ENCODE data around the gene FRMPD4.

Gene FRMPD4

GRCh38 chrX:12360986-12361598 is 222.8 kb downstream of the FRMPD4 start:
- Histone ChIP-seq H3F3A (ENCODE audit: low read depth) (no peaks in the 10 kb centered on the region), H3K9me2 (replicated peaks; ENCODE audit: low read depth, low read length) (no peaks in the 10 kb centered on the region), H3K4me3 (ENCODE audit: low read length, poor library complexity, severe bottlenecking) (no peak overlapping the region), H3K4me2 (ENCODE audit: low read depth, low read length, poor library complexity, severe bottlenecking) (no peak overlapping the region), H2AFZ (ENCODE audit: low read length) (no peak overlapping the region), H3K79me2 (ENCODE audit: insufficient read depth, low read length) (no peaks in the 10 kb centered on the region), H3K36me3 (ENCODE audit: insufficient read depth, low read length) (no peaks in the 10 kb centered on the region), H3K27me3 (ENCODE audit: insufficient read depth, low read length, poor library complexity, severe bottlenecking) (no peaks in the 10 kb centered on the region), H3K9me3 (ENCODE audit: insufficient read depth, low read depth, low read length) (no peaks in the 10 kb centered on the region), H3K4me1 (ENCODE audit: insufficient read depth, low read length, poor library complexity, severe bottlenecking) (no peaks in the 10 kb centered on the region), H3K9ac (ENCODE audit: low read depth, low read length, poor library complexity, severe bottlenecking) (no peak overlapping the region), H4K20me1 (ENCODE audit: insufficient read depth, low read length, poor library complexity, severe bottlenecking) (no peaks in the 10 kb centered on the region)
- TF ChIP-seq CTCF (conservative IDR thresholded peaks at IDR 0.05; ENCODE audit: low read length) (no peak), EZH2phosphoT487 (IDR thresholded peaks at IDR 0.05; ENCODE audit: borderline replicate concordance) (no peak)

- Histone ChIP-seq H3K9me2 (replicated peaks; ENCODE audit: low read depth, low read length) (no peaks in the 10 kb centered on the region), H3K27me3 (ENCODE audit: insufficient read depth, low read length, poor library complexity, severe bottlenecking) (no peaks in the 10 kb centered on the region), H3F3A (ENCODE audit: low read depth) (no peaks in the 10 kb centered on the region), H3K79me2 (ENCODE audit: insufficient read depth, low read length) (no peaks in the 10 kb centered on the region), H3K4me3 (ENCODE audit: low read length, poor library complexity, severe bottlenecking) (no peak overlapping the region), H3K4me1 (ENCODE audit: insufficient read depth, low read length, poor library complexity, severe bottlenecking) (no peaks in the 10 kb centered on the region), H3K4me2 (ENCODE audit: low read depth, low read length, poor library complexity, severe bottlenecking) (no peak overlapping the region), H2AFZ (ENCODE audit: low read length) (no peak overlapping the region), H3K9me3 (ENCODE audit: insufficient read depth, low read depth, low read length) (no peaks in the 10 kb centered on the region), H3K9ac (ENCODE audit: low read depth, low read length, poor library complexity, severe bottlenecking) (no peak overlapping the region), H4K20me1 (ENCODE audit: insufficient read depth, low read length, poor library complexity, severe bottlenecking) (no peaks in the 10 kb centered on the region), H3K36me3 (ENCODE audit: insufficient read depth, low read length) (no peaks in the 10 kb centered on the region)
- TF ChIP-seq CTCF (conservative IDR thresholded peaks at IDR 0.05; ENCODE audit: low read length) (no peak), EZH2phosphoT487 (IDR thresholded peaks at IDR 0.05; ENCODE audit: borderline replicate concordance) (no peak)
Observed at GRCh38 chrX:12363216-12363615, 224.9 kb downstream of the FRMPD4 start.

GRCh38 chrX:12366440-12366839 is 228.2 kb downstream of the FRMPD4 start:
- Histone ChIP-seq H3K4me2 (ENCODE audit: low read depth, low read length, poor library complexity, severe bottlenecking) (no peak overlapping the region), H3K9me2 (replicated peaks; ENCODE audit: low read depth, low read length) (no peaks in the 10 kb centered on the region), H4K20me1 (ENCODE audit: insufficient read depth, low read length, poor library complexity, severe bottlenecking) (no peaks in the 10 kb centered on the region), H3K4me3 (ENCODE audit: low read length, poor library complexity, severe bottlenecking) (no peak overlapping the region), H3K79me2 (ENCODE audit: insufficient read depth, low read length) (no peaks in the 10 kb centered on the region), H3K27me3 (ENCODE audit: insufficient read depth, low read length, poor library complexity, severe bottlenecking) (no peaks in the 10 kb centered on the region), H3F3A (ENCODE audit: low read depth) (no peaks in the 10 kb centered on the region), H3K9me3 (ENCODE audit: insufficient read depth, low read depth, low read length) (no peaks in the 10 kb centered on the region), H3K9ac (ENCODE audit: low read depth, low read length, poor library complexity, severe bottlenecking) (no peak overlapping the region), H2AFZ (ENCODE audit: low read length) (no peak overlapping the region), H3K36me3 (ENCODE audit: insufficient read depth, low read length) (no peaks in the 10 kb centered on the region), H3K4me1 (ENCODE audit: insufficient read depth, low read length, poor library complexity, severe bottlenecking) (no peaks in the 10 kb centered on the region)
- TF ChIP-seq EZH2phosphoT487 (IDR thresholded peaks at IDR 0.05; ENCODE audit: borderline replicate concordance) = no peak
- TF ChIP-seq CTCF (conservative IDR thresholded peaks at IDR 0.05; ENCODE audit: low read length) = no peak
